Heart left ventricle (tissue), 13 donors: Measurements from ENCODE around the gene FAAP100.

Source experiments
- POLR2A ChIP-seq, 2 donors: fragments of 450-650 bp; IDR thresholded peaks; one replicate each; pipeline ENCODE4 v1.6.1; 2017; ENCODE audit warnings: antibody characterized with exemption in 2 of 2, mild to moderate bottlenecking in 2 of 2, moderate library complexity in 2 of 2
- TF ChIP-seq, protein P1 (sequence below), 12 donors: fragments of 200-600 bp; sonication (generic) in 4 of 12; IDR thresholded peaks; one replicate each; pipeline versions ENCODE4 v1.5.0 to v1.8.0; 2018 to 2022; ENCODE audit warnings: antibody characterized with exemption in 12 of 12, mild to moderate bottlenecking in 5 of 12
- donor health status: ischemic (EF 13 %, LVEDD 7.1; RV severe dilation, severe dysfunction).
- donor health status: DM: no; HTN: yes; CAD: no.
- donor health status: DM: no; HTN: no; CAD: no.
- donor health status: ischemic (EF 25% LVEDD 6.9; RV normal size, moderate dysfunction).
- donor health status: ischemic (EF 25% LVEDD 5.7; RV mildly dilated, moderate dysfunction).
- donor health status: ischemic (EF 35%, LVEDD 5.7; RV mildly dilated, moderate dysfunction).
- donor health status: nonischemic (EF 11% LVEDD 7.7; RV severe dilation, severe dysfunction).
- donor health status: DM: yes; HTN: yes; CAD: no.
- donor health status: PGD.
- donor health status: ischemic (EF 29% LVEDD 5.4; RV normal size, mild dysfunction).
- donor health status: nonischemic (EF 23%, LVEDD 6.1; RV moderate dilation, normal function).

DNA sequence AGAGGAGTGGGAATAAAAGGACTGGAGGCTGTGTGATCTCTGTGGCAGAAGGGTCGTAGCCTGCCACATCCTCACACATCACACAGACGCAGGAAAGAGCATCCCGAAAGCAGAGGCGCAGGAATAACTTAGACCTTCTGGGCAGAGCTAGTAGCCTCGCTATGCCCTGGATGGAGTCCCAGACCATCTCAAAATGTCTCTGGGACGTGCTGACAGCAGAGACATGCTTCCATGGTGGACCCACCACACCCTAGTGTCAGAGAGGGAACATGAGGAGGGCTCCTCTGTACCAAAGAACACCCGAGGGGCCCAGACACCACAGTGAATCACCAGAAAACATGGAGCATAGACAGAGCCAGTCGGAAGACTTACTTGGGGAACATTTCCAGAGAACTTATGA lies 29.6 kb upstream of the FAAP100 start:
- TF ChIP-seq, protein P1, sequence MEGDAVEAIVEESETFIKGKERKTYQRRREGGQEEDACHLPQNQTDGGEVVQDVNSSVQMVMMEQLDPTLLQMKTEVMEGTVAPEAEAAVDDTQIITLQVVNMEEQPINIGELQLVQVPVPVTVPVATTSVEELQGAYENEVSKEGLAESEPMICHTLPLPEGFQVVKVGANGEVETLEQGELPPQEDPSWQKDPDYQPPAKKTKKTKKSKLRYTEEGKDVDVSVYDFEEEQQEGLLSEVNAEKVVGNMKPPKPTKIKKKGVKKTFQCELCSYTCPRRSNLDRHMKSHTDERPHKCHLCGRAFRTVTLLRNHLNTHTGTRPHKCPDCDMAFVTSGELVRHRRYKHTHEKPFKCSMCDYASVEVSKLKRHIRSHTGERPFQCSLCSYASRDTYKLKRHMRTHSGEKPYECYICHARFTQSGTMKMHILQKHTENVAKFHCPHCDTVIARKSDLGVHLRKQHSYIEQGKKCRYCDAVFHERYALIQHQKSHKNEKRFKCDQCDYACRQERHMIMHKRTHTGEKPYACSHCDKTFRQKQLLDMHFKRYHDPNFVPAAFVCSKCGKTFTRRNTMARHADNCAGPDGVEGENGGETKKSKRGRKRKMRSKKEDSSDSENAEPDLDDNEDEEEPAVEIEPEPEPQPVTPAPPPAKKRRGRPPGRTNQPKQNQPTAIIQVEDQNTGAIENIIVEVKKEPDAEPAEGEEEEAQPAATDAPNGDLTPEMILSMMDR (IDR thresholded peaks at IDR 0.05): no peak
- no peak for TF ChIP-seq POLR2A (IDR thresholded peaks at IDR 0.05)
